ENCODE data around the gene IL19.
A peak's percentile ranks its signal among the peaks of the same experiment; 100 is the strongest.

- TF ChIP-seq POLR2A (IDR thresholded peaks at IDR 0.05; ENCODE audit: low read depth, low read length) (no peak), TAF1 (IDR thresholded peaks at IDR 0.05; ENCODE audit: low read depth, low read length) (no peak), SPI1 (IDR thresholded peaks at IDR 0.05; ENCODE audit: low read depth, low read length) (no peak), POLR2AphosphoS5 (IDR thresholded peaks at IDR 0.05; ENCODE audit: low read depth, low read length) (no peak; the same call in 1 of the 2 replicates), PAX5 (IDR thresholded peaks at IDR 0.05; ENCODE audit: insufficient read depth, low read length, severe bottlenecking) (no peak), POU2F2 (IDR thresholded peaks at IDR 0.05; ENCODE audit: low read depth, low read length) (peak; percentile 23; the same call in 1 of the 2 replicates)
Observed at GRCh38 chr1:206736878-206737728, 33.5 kb upstream of the IL19 start.
